ENCODE data around the gene HPGD. TPM values are rescaled to one million over a fixed set of nuclear protein-coding genes. Genes with fewer than 3 reads are reported as not detected.
"Not testable (repeated sequence)": the region's sequence is repeated elsewhere in the genome, so short reads cannot be mapped to it uniquely, and the experiment has no call there.

Gene HPGD
- total RNA-seq, 1 donor from 2014 or later: 2.4 TPM

- no peak for DNase-seq (ENCODE audit: low spot score)
- intact Hi-C loops (cut with DNase I): no loop called here
Measured at GRCh38 chr4:174531486-174531885, 9.2 kb upstream of the HPGD start.

GRCh38 chr4:174528226-174528625, 5.9 kb upstream of the HPGD start:
- no peak for DNase-seq (ENCODE audit: low spot score)
- intact Hi-C loops (cut with DNase I): no loop called here

- intact Hi-C loops (cut with DNase I): no loop called here
- DNase-seq (ENCODE audit: low spot score): no peak
Measured at GRCh38 chr4:174526731-174527130, 4.4 kb upstream of the HPGD start.

- intact Hi-C loops (cut with DNase I): no loop called here
- no peak for DNase-seq (ENCODE audit: low spot score)
Measured at GRCh38 chr4:174524242-174524641, 2.0 kb upstream of the HPGD start.

GRCh38 chr4:174523025-174523693, 871 bp upstream of the HPGD start:
- no peak for DNase-seq (ENCODE audit: low spot score)
- intact Hi-C loops (cut with DNase I): no loop called here

- intact Hi-C loops (cut with DNase I): no loop called here
- DNase-seq (ENCODE audit: low spot score): no peak
Measured at GRCh38 chr4:174521800-174522182, 497 bp downstream of the HPGD start.

GRCh38 chr4:174520660-174521059, 1.6 kb downstream of the HPGD start:
- intact Hi-C loops (cut with DNase I): no loop called here
- DNase-seq (ENCODE audit: low spot score): no peak

GRCh38 chr4:174517502-174518445, 4.5 kb downstream of the HPGD start:
- DNase-seq (ENCODE audit: low spot score): no peak
- intact Hi-C loops (cut with DNase I): no loop called here

- DNase-seq (ENCODE audit: low spot score): no peak
- intact Hi-C loops (cut with DNase I): no loop called here
Measured at GRCh38 chr4:174516794-174517193, 5.5 kb downstream of the HPGD start.

- DNase-seq (ENCODE audit: low spot score): no peak
- intact Hi-C loops (cut with DNase I): no loop called here
Measured at GRCh38 chr4:174516345-174516744, 5.9 kb downstream of the HPGD start.

- intact Hi-C loops (cut with DNase I): no loop called here
- DNase-seq (ENCODE audit: low spot score): no peak
Measured at GRCh38 chr4:174512745-174513144, 9.5 kb downstream of the HPGD start.

GRCh38 chr4:174505892-174506291, 16.4 kb downstream of the HPGD start:
- DNase-seq (ENCODE audit: low spot score): no peak
- intact Hi-C loops (cut with DNase I): no loop called here

- DNase-seq (ENCODE audit: low spot score): no peak
- intact Hi-C loops (cut with DNase I): no loop called here
Measured at GRCh38 chr4:174505007-174505406, 17.3 kb downstream of the HPGD start.

- no peak for DNase-seq (ENCODE audit: low spot score)
- intact Hi-C loops (cut with DNase I): no loop called here
Measured at GRCh38 chr4:174503079-174503715, 19.1 kb downstream of the HPGD start.

GRCh38 chr4:174496631-174497432, 25.5 kb downstream of the HPGD start:
- intact Hi-C loops (cut with DNase I): no loop called here
- DNase-seq (ENCODE audit: low spot score): no peak

- DNase-seq (ENCODE audit: low spot score): no peak
- intact Hi-C loops (cut with DNase I): no loop called here
Measured at GRCh38 chr4:174495626-174496025, 26.7 kb downstream of the HPGD start.

- no peak for DNase-seq (ENCODE audit: low spot score)
- intact Hi-C loops (cut with DNase I): no loop called here
Measured at GRCh38 chr4:174494726-174495125, 27.6 kb downstream of the HPGD start.

- intact Hi-C loops (cut with DNase I): no loop called here
- DNase-seq (ENCODE audit: low spot score): no peak
Measured at GRCh38 chr4:174494146-174494545, 28.1 kb downstream of the HPGD start.

- no peak for DNase-seq (ENCODE audit: low spot score)
- intact Hi-C loops (cut with DNase I): no loop called here
Measured at GRCh38 chr4:174490451-174490961, 31.8 kb downstream of the HPGD start.

GRCh38 chr4:174488368-174488767, 33.9 kb downstream of the HPGD start:
- DNase-seq (ENCODE audit: low spot score); intact Hi-C loops (cut with DNase I): not testable (repeated sequence)

Data from cardiac septum (tissue), 1 donor.